H9 (cell line): ENCODE results near the gene BCAS4. TPM values are rescaled to one million over a fixed set of nuclear protein-coding genes. Genes with fewer than 3 reads are reported as not detected.

Experiments
- DNase-seq: peaks from one replicate; pipeline ENCODE4 v3.0.0-alpha.2; 2017
- H2AFZ ChIP-seq: one replicate; pipeline ENCODE4 v1.6.1; 2013; ENCODE audit warnings: mild to moderate bottlenecking, low read length, control low read depth, moderate library complexity
- H2AK5ac ChIP-seq: 2 replicates; pipeline ENCODE4 v1.6.1; 2013; ENCODE audit warnings: low read length, control low read depth, mixed read lengths; ENCODE audit not compliant: insufficient read length
- H2BK120ac ChIP-seq: one replicate; pipeline ENCODE4 v1.6.1; 2013; ENCODE audit warnings: low read depth, mild to moderate bottlenecking, low read length, control low read depth, inconsistent platforms; ENCODE audit not compliant: poor library complexity, severe bottlenecking
- H2BK12ac ChIP-seq: 2 replicates; pipeline ENCODE4 v1.6.1; 2013; ENCODE audit warnings: low read length, control low read depth, mixed read lengths, low read depth; ENCODE audit not compliant: insufficient read length
- H2BK15ac ChIP-seq: 2 replicates; pipeline ENCODE4 v1.6.1; 2013; ENCODE audit warnings: low read depth, low read length, control low read depth
- H2BK20ac ChIP-seq: one replicate; pipeline ENCODE4 v1.6.1; 2013; ENCODE audit warnings: low read depth, mild to moderate bottlenecking, low read length, control low read depth, inconsistent platforms; ENCODE audit not compliant: poor library complexity, severe bottlenecking
- H2BK5ac ChIP-seq: 2 replicates; pipeline ENCODE4 v1.6.1; 2013; ENCODE audit warnings: low read length, control low read depth, mixed read lengths; ENCODE audit not compliant: insufficient read length
- H3K14ac ChIP-seq: 2 replicates; pipeline ENCODE4 v1.6.1; 2013; ENCODE audit warnings: low read length, control low read depth; ENCODE audit not compliant: insufficient read depth
- H3K18ac ChIP-seq: 2 replicates; pipeline ENCODE4 v1.6.1; 2013; ENCODE audit warnings: low read depth, mild to moderate bottlenecking, mixed read lengths, low read length, control low read depth; ENCODE audit not compliant: insufficient read length
- H3K23ac ChIP-seq: 2 replicates; pipeline ENCODE4 v1.6.1; 2013; ENCODE audit warnings: low read length, control low read depth, mixed read lengths, low read depth; ENCODE audit not compliant: insufficient read length
- H3K23me2 ChIP-seq: 2 replicates; pipeline ENCODE4 v1.6.1; 2013; ENCODE audit warnings: low read depth, mild to moderate bottlenecking, mixed read lengths, low read length, control low read depth; ENCODE audit not compliant: insufficient read length, poor library complexity, severe bottlenecking
- H3K27ac ChIP-seq: 2 replicates; pipeline ENCODE4 v1.5.1; 2013; ENCODE audit warnings: low read length, control low read depth, mixed read lengths, low read depth; ENCODE audit not compliant: insufficient read length
- H3K27me3 ChIP-seq: 2 replicates; pipeline ENCODE4 v1.6.1; 2013; ENCODE audit warnings: low read length, control low read depth, inconsistent platforms; ENCODE audit not compliant: insufficient read depth
- H3K4ac ChIP-seq: 2 replicates; pipeline ENCODE4 v1.6.1; 2013; ENCODE audit warnings: low read depth, mild to moderate bottlenecking, control low read depth, inconsistent platforms, low read length, moderate library complexity
- H3K4me1 ChIP-seq: 2 replicates; pipeline ENCODE4 v1.6.1; 2013; ENCODE audit warnings: low read length, control low read depth, inconsistent platforms; ENCODE audit not compliant: insufficient read depth
- H3K4me2 ChIP-seq: 2 replicates; pipeline ENCODE4 v1.6.1; 2013; ENCODE audit warnings: low read length, control low read depth, mixed read lengths; ENCODE audit not compliant: insufficient read length, insufficient read depth
- H3K56ac ChIP-seq: 2 replicates; pipeline ENCODE4 v1.6.1; 2013; ENCODE audit warnings: low read depth, mild to moderate bottlenecking, mixed read lengths, low read length, control low read depth; ENCODE audit not compliant: insufficient read length
- H3K79me1 ChIP-seq: 2 replicates; pipeline ENCODE4 v1.6.1; 2013; ENCODE audit warnings: low read depth, mild to moderate bottlenecking, moderate library complexity, low read length, control low read depth, inconsistent platforms; ENCODE audit not compliant: insufficient read depth, poor library complexity, severe bottlenecking
- H3K79me2 ChIP-seq: 2 replicates; pipeline ENCODE4 v1.6.1; 2013; ENCODE audit warnings: low read length, control low read depth, inconsistent platforms; ENCODE audit not compliant: insufficient read depth
- H3K9ac ChIP-seq: 2 replicates; pipeline ENCODE4 v1.6.1; 2013; ENCODE audit warnings: low read length, control low read depth, mixed read lengths; ENCODE audit not compliant: insufficient read length; ENCODE audit errors: extremely low read depth
- H3K9me3 ChIP-seq: one replicate; pipeline ENCODE4 v1.6.1; 2013; ENCODE audit warnings: low read depth, low read length, inconsistent platforms; ENCODE audit not compliant: control insufficient read depth
- H3T11ph ChIP-seq: one replicate; pipeline ENCODE4 v1.6.1; 2013; ENCODE audit warnings: mild to moderate bottlenecking, low read length, control low read depth, inconsistent platforms
- H4K20me1 ChIP-seq: one replicate; pipeline ENCODE4 v1.6.1; 2013; ENCODE audit not compliant: control insufficient read depth, insufficient read length, insufficient read depth
- H4K5ac ChIP-seq: 2 replicates; pipeline ENCODE4 v1.6.1; 2013; ENCODE audit warnings: low read depth, mild to moderate bottlenecking, mixed read lengths, low read length, control low read depth; ENCODE audit not compliant: insufficient read length
- H4K8ac ChIP-seq: replicated peaks from 2 replicates; pipeline ENCODE4 v1.6.1; 2013; ENCODE audit warnings: low read length, control low read depth, mixed read lengths, low read depth; ENCODE audit not compliant: insufficient read length
- H4K91ac ChIP-seq: 2 replicates; pipeline ENCODE4 v1.6.1; 2013; ENCODE audit warnings: low read depth, mild to moderate bottlenecking, moderate library complexity, mixed read lengths, low read length, control low read depth; ENCODE audit not compliant: insufficient read length
- H3K27ac Mint-ChIP-seq, 3 experiments: 2 replicates in 2 of 3; 3 replicates in 1 of 3; pipeline ENCODE4 v1.8.0; 2020 to 2021; ENCODE audit warnings: mixed read lengths in 3 of 3, mild to moderate bottlenecking in 1 of 3, moderate library complexity in 1 of 3
- H3K27me3 Mint-ChIP-seq: 2 replicates; pipeline ENCODE4 v1.8.0; 2021; ENCODE audit warnings: low read depth, mild to moderate bottlenecking, moderate library complexity, mixed read lengths
- H3K36me3 Mint-ChIP-seq, 3 experiments: 2 replicates in 2 of 3; 3 replicates in 1 of 3; pipeline ENCODE4 v1.8.0; 2020 to 2021; ENCODE audit warnings: low read depth in 3 of 3, mixed read lengths in 3 of 3; ENCODE audit not compliant: insufficient read depth in 1 of 3
- H3K4me1 Mint-ChIP-seq, 2 experiments: 2 replicates each; pipeline ENCODE4 v1.8.0; 2020; ENCODE audit warnings: mixed read lengths in 2 of 2
- H3K4me3 Mint-ChIP-seq, 2 experiments: 2 replicates in 1 of 2; 3 replicates in 1 of 2; pipeline ENCODE4 v1.8.0; 2020 to 2021; ENCODE audit warnings: mild to moderate bottlenecking in 2 of 2, mixed read lengths in 2 of 2, moderate library complexity in 1 of 2
- H3K9me3 Mint-ChIP-seq, 2 experiments: 2 replicates in 1 of 2; 3 replicates in 1 of 2; pipeline ENCODE4 v1.8.0; 2020; ENCODE audit warnings: mild to moderate bottlenecking in 2 of 2, mixed read lengths in 2 of 2, moderate library complexity in 1 of 2
- WGBS: extraction: QIAGEN DNeasy Blood & Tissue Kit; methylation state at CpG from one replicate; pipeline ENCODE4 v1.1.7; 2013; ENCODE audit warnings: missing lambda C conversion rate, low lambda C conversion rate, mixed read lengths; ENCODE audit not compliant: insufficient read length; ENCODE audit errors: extremely low coverage; 5-methylcytosine and 5-hydroxymethylcytosine counted together
- total RNA-seq: library from RNA; stranded (reverse); gene quantifications from 2 replicates; pipeline ENCODE4 v1.2.1, GENCODE V29; 2021
- TF ChIP-seq, protein P1 (sequence below): fragments of 200-600 bp; sonication (generic); conservative IDR thresholded peaks from 3 replicates; pipeline ENCODE4 v1.8.0; 2021; ENCODE audit warnings: antibody characterized with exemption, mild to moderate bottlenecking

Gene BCAS4
- total RNA-seq, 1 experiment from 2014 or later, result 16.9 TPM

DNA sequence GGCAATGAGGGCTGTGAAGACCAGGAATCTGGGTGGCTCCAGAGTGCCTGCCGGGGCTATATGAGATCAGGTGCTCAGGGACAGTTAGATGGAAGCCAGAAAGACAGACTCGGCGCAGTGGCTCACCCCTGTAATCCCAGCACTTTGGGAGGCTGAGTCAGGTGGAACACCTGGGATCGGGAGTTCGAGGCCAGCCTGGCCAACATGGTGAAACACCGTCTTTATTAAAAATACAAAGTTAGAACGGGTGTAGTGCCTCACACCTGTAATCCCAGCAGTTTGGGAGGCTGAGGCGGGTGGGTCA is 43.4 kb downstream of the BCAS4 start:
- Histone ChIP-seq H3K9ac (no peak overlapping the region), H2BK15ac (no peak overlapping the region), H4K20me1 (no peaks in the 10 kb centered on the region), H2BK5ac (no peak overlapping the region), H3K4me1 (no peaks in the 10 kb centered on the region), H3K4ac (no peak overlapping the region), H3T11ph (no peak overlapping the region), H2AK5ac (no peak overlapping the region), H2AFZ (no peak overlapping the region), H3K18ac (no peak overlapping the region), H2BK20ac (no peak overlapping the region), H3K79me1 (no peaks in the 10 kb centered on the region), H3K9me3 (no peaks in the 10 kb centered on the region), H4K5ac (no peak overlapping the region), H4K91ac (no peak overlapping the region), H4K8ac (no peak overlapping the region), H3K56ac (no peak overlapping the region), H3K27me3 (no peaks in the 10 kb centered on the region), H2BK120ac (no peak overlapping the region), H3K14ac (no peak overlapping the region), H3K4me2 (no peak overlapping the region), H3K23ac (no peak overlapping the region), H3K79me2 (no peaks in the 10 kb centered on the region), H3K27ac (no peak overlapping the region), H3K23me2 (no peaks in the 10 kb centered on the region), H2BK12ac (no peak overlapping the region)
- Mint-ChIP-seq H3K4me3 (no peak overlapping the region), H3K4me1 (0 out of 4 replicates have a peak, but pooled peaks cover 0 to 2% of the 10 kb centered on the region in 2 experiments), H3K27me3 (no peaks in the 10 kb centered on the region), H3K27ac (peak overlapping the region in 1 of 3 experiments; percentile 76; a peak in 3 of 7 replicates), H3K9me3 (no peaks in the 10 kb centered on the region), H3K36me3 (peaks cover 0 to 4% (median 4%) of the 10 kb centered on the region in 3 experiments; a peak in 4 of 7 replicates)
- TF ChIP-seq, protein P1, sequence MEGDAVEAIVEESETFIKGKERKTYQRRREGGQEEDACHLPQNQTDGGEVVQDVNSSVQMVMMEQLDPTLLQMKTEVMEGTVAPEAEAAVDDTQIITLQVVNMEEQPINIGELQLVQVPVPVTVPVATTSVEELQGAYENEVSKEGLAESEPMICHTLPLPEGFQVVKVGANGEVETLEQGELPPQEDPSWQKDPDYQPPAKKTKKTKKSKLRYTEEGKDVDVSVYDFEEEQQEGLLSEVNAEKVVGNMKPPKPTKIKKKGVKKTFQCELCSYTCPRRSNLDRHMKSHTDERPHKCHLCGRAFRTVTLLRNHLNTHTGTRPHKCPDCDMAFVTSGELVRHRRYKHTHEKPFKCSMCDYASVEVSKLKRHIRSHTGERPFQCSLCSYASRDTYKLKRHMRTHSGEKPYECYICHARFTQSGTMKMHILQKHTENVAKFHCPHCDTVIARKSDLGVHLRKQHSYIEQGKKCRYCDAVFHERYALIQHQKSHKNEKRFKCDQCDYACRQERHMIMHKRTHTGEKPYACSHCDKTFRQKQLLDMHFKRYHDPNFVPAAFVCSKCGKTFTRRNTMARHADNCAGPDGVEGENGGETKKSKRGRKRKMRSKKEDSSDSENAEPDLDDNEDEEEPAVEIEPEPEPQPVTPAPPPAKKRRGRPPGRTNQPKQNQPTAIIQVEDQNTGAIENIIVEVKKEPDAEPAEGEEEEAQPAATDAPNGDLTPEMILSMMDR, result no peak
- WGBS, result no CpG with 5 or more reads among the region's 8 CpGs
- DNase-seq, result no peak
